GM23338 (cell line): ENCODE results near the gene USP35. TPM values are rescaled to one million over a fixed set of nuclear protein-coding genes. Genes with fewer than 3 reads are reported as not detected.

Experiments
- ATAC-seq: fragments of 200-7000 bp; cut with Tn5 transposase; 3 replicates; pipeline ENCODE4 v1.9.1; 2020
- DNase-seq: peaks from one replicate; pipeline ENCODE4 v3.0.0-alpha.2; 2015; ENCODE audit warnings: low spot score
- H2AFZ ChIP-seq: fragments of 200-600 bp; sonication (generic); 2 replicates; pipeline ENCODE4 v1.8.0; 2016; ENCODE audit warnings: antibody characterized with exemption, mild to moderate bottlenecking, moderate library complexity
- H3F3A ChIP-seq: fragments of 200-600 bp; sonication (generic); replicated peaks from 2 replicates; pipeline ENCODE4 v1.8.0; 2017; ENCODE audit warnings: antibody characterized with exemption, mixed run types, low read depth
- H3K27ac ChIP-seq: fragments of 200-600 bp; sonication (generic); 2 replicates; pipeline ENCODE4 v1.6.1; 2016; ENCODE audit warnings: low read depth
- H3K27me3 ChIP-seq: fragments of 200-600 bp; sonication (generic); 2 replicates; pipeline ENCODE4 v1.8.0; 2016; ENCODE audit warnings: mild to moderate bottlenecking, mixed run types, moderate library complexity; ENCODE audit not compliant: insufficient read depth
- H3K36me3 ChIP-seq: fragments of 200-600 bp; sonication (generic); 2 replicates; pipeline ENCODE4 v1.8.0; 2016; ENCODE audit warnings: mild to moderate bottlenecking; ENCODE audit not compliant: insufficient read depth
- H3K4me1 ChIP-seq: fragments of 200-600 bp; sonication (generic); 2 replicates; pipeline ENCODE4 v1.8.0; 2016; ENCODE audit warnings: mild to moderate bottlenecking, moderate library complexity; ENCODE audit not compliant: insufficient read depth
- H3K4me2 ChIP-seq: fragments of 200-600 bp; sonication (generic); 2 replicates; pipeline ENCODE4 v1.7.1; 2017; ENCODE audit warnings: mixed run types
- H3K4me3 ChIP-seq: fragments of 200-600 bp; sonication (generic); 2 replicates; pipeline ENCODE4 v1.6.1; 2016; ENCODE audit warnings: mixed run types
- H3K79me2 ChIP-seq: fragments of 200-600 bp; sonication (generic); replicated peaks from 2 replicates; pipeline ENCODE4 v1.8.0; 2017; ENCODE audit warnings: mild to moderate bottlenecking; ENCODE audit not compliant: insufficient read depth
- H3K9me2 ChIP-seq: fragments of 200-600 bp; sonication (generic); 2 replicates; pipeline ENCODE4 v1.8.0; 2017; ENCODE audit not compliant: insufficient read depth
- H4K20me1 ChIP-seq: fragments of 200-600 bp; sonication (generic); replicated peaks from 2 replicates; pipeline ENCODE4 v1.8.0; 2017; ENCODE audit warnings: mild to moderate bottlenecking; ENCODE audit not compliant: insufficient read depth
- H3K27ac Mint-ChIP-seq: 2 replicates; pipeline ENCODE4 v1.8.0; 2020; ENCODE audit warnings: inconsistent platforms, mild to moderate bottlenecking, moderate library complexity, mixed read lengths
- H3K27me3 Mint-ChIP-seq: 3 replicates; pipeline ENCODE4 v1.8.0; 2022; ENCODE audit warnings: low read depth, mild to moderate bottlenecking, moderate library complexity, mixed read lengths, inconsistent platforms; ENCODE audit not compliant: insufficient read depth, poor library complexity
- H3K36me3 Mint-ChIP-seq: 3 replicates; pipeline ENCODE4 v1.8.0; 2021; ENCODE audit warnings: low read depth, mild to moderate bottlenecking, inconsistent platforms, moderate library complexity, mixed read lengths
- H3K4me1 Mint-ChIP-seq: 3 replicates; pipeline ENCODE4 v1.8.0; 2020; ENCODE audit warnings: mild to moderate bottlenecking, inconsistent platforms, mixed read lengths
- H3K4me3 Mint-ChIP-seq: 3 replicates; pipeline ENCODE4 v1.8.0; 2021; ENCODE audit warnings: moderate library complexity, mild to moderate bottlenecking, inconsistent platforms, mixed read lengths
- H3K9me3 Mint-ChIP-seq: 3 replicates; pipeline ENCODE4 v1.8.0; 2020; ENCODE audit warnings: moderate library complexity, mild to moderate bottlenecking, inconsistent platforms, mixed read lengths
- CREB1 ChIP-seq: fragments of 250-450 bp; sonication (Bioruptor Pico); IDR thresholded peaks from 2 replicates; pipeline ENCODE4 v1.5.0; 2020; ENCODE audit warnings: low read depth, mild to moderate bottlenecking, moderate library complexity
- EZH2 ChIP-seq: fragments of 200-600 bp; sonication (generic); IDR thresholded peaks from one replicate; pipeline ENCODE4 v1.8.0; 2017; ENCODE audit warnings: antibody characterized with exemption, mild to moderate bottlenecking, low read depth; ENCODE audit not compliant: unreplicated experiment
- EZH2phosphoT487 ChIP-seq: fragments of 200-600 bp; sonication (generic); IDR thresholded peaks from one replicate; pipeline ENCODE4 v1.8.1; 2018; ENCODE audit warnings: antibody characterized with exemption; ENCODE audit not compliant: unreplicated experiment
- JUNB ChIP-seq: IDR thresholded peaks from one replicate; pipeline ENCODE4 v1.6.1; 2016; ENCODE audit warnings: antibody characterized with exemption; ENCODE audit not compliant: unreplicated experiment
- NANOG ChIP-seq: IDR thresholded peaks from 2 replicates; pipeline ENCODE4 v1.6.1; 2016; ENCODE audit warnings: antibody characterized with exemption, borderline replicate concordance
- POLR2AphosphoS5 ChIP-seq: IDR thresholded peaks from 2 replicates; pipeline ENCODE4 v1.6.1; 2016; ENCODE audit warnings: antibody characterized with exemption, low read depth
- STAT1 ChIP-seq: IDR thresholded peaks from one replicate; pipeline ENCODE4 v1.6.1; 2016; ENCODE audit warnings: antibody characterized with exemption; ENCODE audit not compliant: unreplicated experiment
- polyA plus RNA-seq: library from polyadenylated mRNA; unstranded; fragments of >200 nt; fragmentation: Nextera tagmentation; extraction: Ambion mirVana; gene quantifications from 2 replicates; pipeline ENCODE4 v1.2.1, GENCODE V29; 2016
- total RNA-seq: library from RNA; depleted of rRNA; stranded (reverse); fragments of >200 nt; shearing (Covaris generic); gene quantifications from 2 replicates; pipeline ENCODE4 v1.2.3, GENCODE V29; 2014
- TF ChIP-seq, protein P1 (sequence below): IDR thresholded peaks from 2 replicates; pipeline ENCODE4 v1.6.1; 2016; ENCODE audit warnings: antibody characterized with exemption
- TF ChIP-seq, protein P2 (sequence below): IDR thresholded peaks from one replicate; pipeline ENCODE4 v1.6.1; 2018; ENCODE audit warnings: antibody characterized with exemption; ENCODE audit not compliant: unreplicated experiment
- TF ChIP-seq, protein P3 (sequence below): fragments of 250-450 bp; sonication (Bioruptor Pico); IDR thresholded peaks from 2 replicates; pipeline ENCODE4 v1.5.0; 2020; ENCODE audit warnings: mild to moderate bottlenecking, moderate library complexity
- TF ChIP-seq, protein P4 (sequence below), 2 experiments: fragments of 200-600 bp in 1 of 2; sonication (generic) in 1 of 2; conservative IDR thresholded peaks; 2 replicates each; pipeline versions ENCODE4 v1.5.1 to v1.6.1; 2016 to 2017; ENCODE audit warnings: antibody characterized with exemption in 2 of 2, low read depth in 2 of 2, mild to moderate bottlenecking in 2 of 2, moderate library complexity in 1 of 2

USP35 gene
- total and polyA plus RNA-seq, 2 experiments from 2014 or later = 2.5 to 10.7 TPM

DNA sequence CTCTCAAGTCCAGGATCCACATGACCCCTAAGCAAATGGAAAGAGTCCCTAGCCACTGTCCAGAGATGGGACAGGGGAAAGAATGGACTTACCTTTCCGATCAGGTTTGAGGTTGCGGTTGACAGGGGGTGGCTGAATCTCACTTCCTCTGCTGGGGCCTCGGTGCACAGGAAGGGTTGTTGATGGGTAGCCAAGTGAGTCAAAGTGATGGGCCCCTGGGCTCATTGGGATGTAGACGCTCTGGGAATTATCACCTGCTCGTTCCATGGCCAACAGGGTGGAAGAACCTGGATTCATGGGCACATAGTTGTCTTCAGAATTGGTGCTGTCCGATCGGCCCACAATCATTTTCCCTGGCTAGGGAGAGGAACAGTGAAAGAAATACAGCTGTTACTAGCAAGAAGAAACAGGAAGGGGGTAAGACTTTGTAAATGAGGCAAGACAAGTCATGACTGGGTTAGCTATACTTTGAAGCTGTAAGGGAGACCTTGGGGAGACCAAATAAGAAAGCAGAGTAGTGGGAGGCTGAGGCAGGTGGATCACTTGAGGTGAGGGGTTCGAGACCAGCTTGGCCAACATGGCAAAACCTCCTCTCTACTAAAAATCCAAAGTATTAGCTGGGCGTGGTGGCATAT lies 34.7 kb downstream of the USP35 start (continued):
- TF ChIP-seq, protein P1, sequence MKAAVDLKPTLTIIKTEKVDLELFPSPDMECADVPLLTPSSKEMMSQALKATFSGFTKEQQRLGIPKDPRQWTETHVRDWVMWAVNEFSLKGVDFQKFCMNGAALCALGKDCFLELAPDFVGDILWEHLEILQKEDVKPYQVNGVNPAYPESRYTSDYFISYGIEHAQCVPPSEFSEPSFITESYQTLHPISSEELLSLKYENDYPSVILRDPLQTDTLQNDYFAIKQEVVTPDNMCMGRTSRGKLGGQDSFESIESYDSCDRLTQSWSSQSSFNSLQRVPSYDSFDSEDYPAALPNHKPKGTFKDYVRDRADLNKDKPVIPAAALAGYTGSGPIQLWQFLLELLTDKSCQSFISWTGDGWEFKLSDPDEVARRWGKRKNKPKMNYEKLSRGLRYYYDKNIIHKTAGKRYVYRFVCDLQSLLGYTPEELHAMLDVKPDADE = no peak
- no peak for TF ChIP-seq EZH2phosphoT487

DNA sequence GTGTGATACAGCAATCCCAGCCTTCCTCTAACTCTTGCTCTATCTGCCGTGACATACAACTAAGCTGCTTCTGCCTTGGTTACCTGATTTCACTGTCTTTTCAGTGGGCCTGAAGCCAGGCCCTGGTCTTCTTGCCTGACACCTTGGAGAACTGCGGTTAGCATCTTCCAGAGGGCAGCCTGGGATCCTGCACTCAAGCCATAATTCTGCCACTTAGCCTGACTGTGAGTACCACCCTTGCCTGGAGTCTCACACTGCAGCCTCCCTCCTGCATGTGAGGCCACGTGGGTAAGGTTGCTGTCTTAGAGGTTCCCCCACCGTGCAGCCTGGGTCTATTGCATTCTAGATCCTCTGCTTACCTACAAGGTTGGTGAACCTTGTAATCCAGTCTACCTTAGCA lies 35.8 kb downstream of the USP35 start:
- H3K36me3 Mint-ChIP-seq = peaks cover 9% of the 10 kb centered on the region; the same call in 1 of the 3 replicates
- Histone ChIP-seq H3K9me2 (no peaks in the 10 kb centered on the region), H3K4me1 (no peaks in the 10 kb centered on the region), H2AFZ (no peak overlapping the region), H3K4me2 (no peak overlapping the region), H3K4me3 (no peak overlapping the region), H3K27me3 (no peaks in the 10 kb centered on the region), H3K36me3 (no peaks in the 10 kb centered on the region), H3F3A (no peaks in the 10 kb centered on the region), H4K20me1 (no peaks in the 10 kb centered on the region), H3K79me2 (no peaks in the 10 kb centered on the region), H3K27ac (no peak overlapping the region)
- TF ChIP-seq POLR2AphosphoS5 = no peak
- TF ChIP-seq, protein P2, sequence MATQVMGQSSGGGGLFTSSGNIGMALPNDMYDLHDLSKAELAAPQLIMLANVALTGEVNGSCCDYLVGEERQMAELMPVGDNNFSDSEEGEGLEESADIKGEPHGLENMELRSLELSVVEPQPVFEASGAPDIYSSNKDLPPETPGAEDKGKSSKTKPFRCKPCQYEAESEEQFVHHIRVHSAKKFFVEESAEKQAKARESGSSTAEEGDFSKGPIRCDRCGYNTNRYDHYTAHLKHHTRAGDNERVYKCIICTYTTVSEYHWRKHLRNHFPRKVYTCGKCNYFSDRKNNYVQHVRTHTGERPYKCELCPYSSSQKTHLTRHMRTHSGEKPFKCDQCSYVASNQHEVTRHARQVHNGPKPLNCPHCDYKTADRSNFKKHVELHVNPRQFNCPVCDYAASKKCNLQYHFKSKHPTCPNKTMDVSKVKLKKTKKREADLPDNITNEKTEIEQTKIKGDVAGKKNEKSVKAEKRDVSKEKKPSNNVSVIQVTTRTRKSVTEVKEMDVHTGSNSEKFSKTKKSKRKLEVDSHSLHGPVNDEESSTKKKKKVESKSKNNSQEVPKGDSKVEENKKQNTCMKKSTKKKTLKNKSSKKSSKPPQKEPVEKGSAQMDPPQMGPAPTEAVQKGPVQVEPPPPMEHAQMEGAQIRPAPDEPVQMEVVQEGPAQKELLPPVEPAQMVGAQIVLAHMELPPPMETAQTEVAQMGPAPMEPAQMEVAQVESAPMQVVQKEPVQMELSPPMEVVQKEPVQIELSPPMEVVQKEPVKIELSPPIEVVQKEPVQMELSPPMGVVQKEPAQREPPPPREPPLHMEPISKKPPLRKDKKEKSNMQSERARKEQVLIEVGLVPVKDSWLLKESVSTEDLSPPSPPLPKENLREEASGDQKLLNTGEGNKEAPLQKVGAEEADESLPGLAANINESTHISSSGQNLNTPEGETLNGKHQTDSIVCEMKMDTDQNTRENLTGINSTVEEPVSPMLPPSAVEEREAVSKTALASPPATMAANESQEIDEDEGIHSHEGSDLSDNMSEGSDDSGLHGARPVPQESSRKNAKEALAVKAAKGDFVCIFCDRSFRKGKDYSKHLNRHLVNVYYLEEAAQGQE = no peak
- TF ChIP-seq STAT1 = no peak
- TF ChIP-seq, protein P3, sequence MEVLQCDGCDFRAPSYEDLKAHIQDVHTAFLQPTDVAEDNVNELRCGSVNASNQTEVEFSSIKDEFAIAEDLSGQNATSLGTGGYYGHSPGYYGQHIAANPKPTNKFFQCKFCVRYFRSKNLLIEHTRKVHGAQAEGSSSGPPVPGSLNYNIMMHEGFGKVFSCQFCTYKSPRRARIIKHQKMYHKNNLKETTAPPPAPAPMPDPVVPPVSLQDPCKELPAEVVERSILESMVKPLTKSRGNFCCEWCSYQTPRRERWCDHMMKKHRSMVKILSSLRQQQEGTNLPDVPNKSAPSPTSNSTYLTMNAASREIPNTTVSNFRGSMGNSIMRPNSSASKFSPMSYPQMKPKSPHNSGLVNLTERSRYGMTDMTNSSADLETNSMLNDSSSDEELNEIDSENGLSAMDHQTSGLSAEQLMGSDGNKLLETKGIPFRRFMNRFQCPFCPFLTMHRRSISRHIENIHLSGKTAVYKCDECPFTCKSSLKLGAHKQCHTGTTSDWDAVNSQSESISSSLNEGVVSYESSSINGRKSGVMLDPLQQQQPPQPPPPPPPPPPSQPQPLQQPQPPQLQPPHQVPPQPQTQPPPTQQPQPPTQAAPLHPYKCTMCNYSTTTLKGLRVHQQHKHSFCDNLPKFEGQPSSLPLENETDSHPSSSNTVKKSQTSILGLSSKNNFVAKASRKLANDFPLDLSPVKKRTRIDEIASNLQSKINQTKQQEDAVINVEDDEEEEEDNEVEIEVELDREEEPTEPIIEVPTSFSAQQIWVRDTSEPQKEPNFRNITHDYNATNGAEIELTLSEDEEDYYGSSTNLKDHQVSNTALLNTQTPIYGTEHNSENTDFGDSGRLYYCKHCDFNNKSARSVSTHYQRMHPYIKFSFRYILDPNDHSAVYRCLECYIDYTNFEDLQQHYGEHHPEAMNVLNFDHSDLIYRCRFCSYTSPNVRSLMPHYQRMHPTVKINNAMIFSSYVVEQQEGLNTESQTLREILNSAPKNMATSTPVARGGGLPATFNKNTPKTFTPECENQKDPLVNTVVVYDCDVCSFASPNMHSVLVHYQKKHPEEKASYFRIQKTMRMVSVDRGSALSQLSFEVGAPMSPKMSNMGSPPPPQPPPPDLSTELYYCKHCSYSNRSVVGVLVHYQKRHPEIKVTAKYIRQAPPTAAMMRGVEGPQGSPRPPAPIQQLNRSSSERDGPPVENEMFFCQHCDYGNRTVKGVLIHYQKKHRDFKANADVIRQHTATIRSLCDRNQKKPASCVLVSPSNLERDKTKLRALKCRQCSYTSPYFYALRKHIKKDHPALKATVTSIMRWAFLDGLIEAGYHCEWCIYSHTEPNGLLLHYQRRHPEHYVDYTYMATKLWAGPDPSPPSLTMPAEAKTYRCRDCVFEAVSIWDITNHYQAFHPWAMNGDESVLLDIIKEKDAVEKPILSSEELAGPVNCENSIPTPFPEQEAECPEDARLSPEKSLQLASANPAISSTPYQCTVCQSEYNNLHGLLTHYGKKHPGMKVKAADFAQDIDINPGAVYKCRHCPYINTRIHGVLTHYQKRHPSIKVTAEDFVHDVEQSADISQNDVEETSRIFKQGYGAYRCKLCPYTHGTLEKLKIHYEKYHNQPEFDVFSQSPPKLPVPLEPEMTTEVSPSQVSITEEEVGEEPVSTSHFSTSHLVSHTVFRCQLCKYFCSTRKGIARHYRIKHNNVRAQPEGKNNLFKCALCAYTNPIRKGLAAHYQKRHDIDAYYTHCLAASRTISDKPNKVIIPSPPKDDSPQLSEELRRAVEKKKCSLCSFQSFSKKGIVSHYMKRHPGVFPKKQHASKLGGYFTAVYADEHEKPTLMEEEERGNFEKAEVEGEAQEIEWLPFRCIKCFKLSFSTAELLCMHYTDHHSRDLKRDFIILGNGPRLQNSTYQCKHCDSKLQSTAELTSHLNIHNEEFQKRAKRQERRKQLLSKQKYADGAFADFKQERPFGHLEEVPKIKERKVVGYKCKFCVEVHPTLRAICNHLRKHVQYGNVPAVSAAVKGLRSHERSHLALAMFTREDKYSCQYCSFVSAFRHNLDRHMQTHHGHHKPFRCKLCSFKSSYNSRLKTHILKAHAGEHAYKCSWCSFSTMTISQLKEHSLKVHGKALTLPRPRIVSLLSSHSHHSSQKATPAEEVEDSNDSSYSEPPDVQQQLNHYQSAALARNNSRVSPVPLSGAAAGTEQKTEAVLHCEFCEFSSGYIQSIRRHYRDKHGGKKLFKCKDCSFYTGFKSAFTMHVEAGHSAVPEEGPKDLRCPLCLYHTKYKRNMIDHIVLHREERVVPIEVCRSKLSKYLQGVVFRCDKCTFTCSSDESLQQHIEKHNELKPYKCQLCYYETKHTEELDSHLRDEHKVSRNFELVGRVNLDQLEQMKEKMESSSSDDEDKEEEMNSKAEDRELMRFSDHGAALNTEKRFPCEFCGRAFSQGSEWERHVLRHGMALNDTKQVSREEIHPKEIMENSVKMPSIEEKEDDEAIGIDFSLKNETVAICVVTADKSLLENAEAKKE (CRISPR knock-in tag) = no peak
- TF ChIP-seq EZH2phosphoT487 = no peak
- TF ChIP-seq EZH2 = no peak
- TF ChIP-seq NANOG = no peak
- TF ChIP-seq, protein P4, sequence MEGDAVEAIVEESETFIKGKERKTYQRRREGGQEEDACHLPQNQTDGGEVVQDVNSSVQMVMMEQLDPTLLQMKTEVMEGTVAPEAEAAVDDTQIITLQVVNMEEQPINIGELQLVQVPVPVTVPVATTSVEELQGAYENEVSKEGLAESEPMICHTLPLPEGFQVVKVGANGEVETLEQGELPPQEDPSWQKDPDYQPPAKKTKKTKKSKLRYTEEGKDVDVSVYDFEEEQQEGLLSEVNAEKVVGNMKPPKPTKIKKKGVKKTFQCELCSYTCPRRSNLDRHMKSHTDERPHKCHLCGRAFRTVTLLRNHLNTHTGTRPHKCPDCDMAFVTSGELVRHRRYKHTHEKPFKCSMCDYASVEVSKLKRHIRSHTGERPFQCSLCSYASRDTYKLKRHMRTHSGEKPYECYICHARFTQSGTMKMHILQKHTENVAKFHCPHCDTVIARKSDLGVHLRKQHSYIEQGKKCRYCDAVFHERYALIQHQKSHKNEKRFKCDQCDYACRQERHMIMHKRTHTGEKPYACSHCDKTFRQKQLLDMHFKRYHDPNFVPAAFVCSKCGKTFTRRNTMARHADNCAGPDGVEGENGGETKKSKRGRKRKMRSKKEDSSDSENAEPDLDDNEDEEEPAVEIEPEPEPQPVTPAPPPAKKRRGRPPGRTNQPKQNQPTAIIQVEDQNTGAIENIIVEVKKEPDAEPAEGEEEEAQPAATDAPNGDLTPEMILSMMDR (conservative IDR thresholded peaks at IDR 0.05; ENCODE audit: low read depth in 2 of 2) = no peak
- TF ChIP-seq, protein P1 = no peak
- no peak for TF ChIP-seq JUNB
- no peak for TF ChIP-seq CREB1
- no peak overlapping the region for H3K27ac Mint-ChIP-seq
- peaks cover 4% of the 10 kb centered on the region for H3K27me3 Mint-ChIP-seq
- no peaks in the 10 kb centered on the region for H3K4me1 Mint-ChIP-seq
- DNase-seq (no peak), ATAC-seq (no peak)
- no peak overlapping the region for H3K4me3 Mint-ChIP-seq
- no peaks in the 10 kb centered on the region; the same call in 2 of the 3 replicates for H3K9me3 Mint-ChIP-seq
